ENCODE measurements around the gene MAMDC2.
A peak's percentile ranks its signal among the peaks of the same experiment; 100 is the strongest.

The MAMDC2 gene

GRCh38 chr9:70061776-70062175 lies 18.1 kb downstream of the MAMDC2 start:
- FAIRE-seq (peak; percentile 96), DNase-seq (ENCODE audit: insufficient read length, low spot score) (no peak)
- TF ChIP-seq POLR2A (IDR thresholded peaks at IDR 0.05; ENCODE audit: low read depth, low read length) = no peak

GRCh38 chr9:70064496-70064895 lies 20.8 kb downstream of the MAMDC2 start:
- FAIRE-seq (no peak), DNase-seq (ENCODE audit: insufficient read length, low spot score) (no peak)
- no peak for TF ChIP-seq POLR2A (IDR thresholded peaks at IDR 0.05; ENCODE audit: low read depth, low read length)

- FAIRE-seq (no peak), DNase-seq (ENCODE audit: insufficient read length, low spot score) (no peak)
- TF ChIP-seq POLR2A (IDR thresholded peaks at IDR 0.05; ENCODE audit: low read depth, low read length) = no peak
Measured at GRCh38 chr9:70065572-70065971, 21.9 kb downstream of the MAMDC2 start.

GRCh38 chr9:70066418-70066817 lies 22.8 kb downstream of the MAMDC2 start:
- no peak for TF ChIP-seq POLR2A (IDR thresholded peaks at IDR 0.05; ENCODE audit: low read depth, low read length)
- FAIRE-seq = no peak

GRCh38 chr9:70066874-70067273 lies 23.2 kb downstream of the MAMDC2 start:
- DNase-seq (ENCODE audit: insufficient read length, low spot score) (no peak), FAIRE-seq (no peak)
- TF ChIP-seq POLR2A (IDR thresholded peaks at IDR 0.05; ENCODE audit: low read depth, low read length) = no peak

More at GRCh38 chr9:70066418-70066817, 22.8 kb downstream of the MAMDC2 start:
- no peak for DNase-seq (ENCODE audit: insufficient read length, low spot score)

GRCh38 chr9:70069704-70070103 lies 26.1 kb downstream of the MAMDC2 start:
- no peak for FAIRE-seq
- no peak for TF ChIP-seq POLR2A (IDR thresholded peaks at IDR 0.05; ENCODE audit: low read depth, low read length)
- no peak for DNase-seq (ENCODE audit: insufficient read length, low spot score)

GRCh38 chr9:70073193-70073592 lies 29.5 kb downstream of the MAMDC2 start:
- no peak for TF ChIP-seq POLR2A (IDR thresholded peaks at IDR 0.05; ENCODE audit: low read depth, low read length)
- FAIRE-seq (peak; percentile 50), DNase-seq (ENCODE audit: insufficient read length, low spot score) (no peak)

GRCh38 chr9:70073756-70074155 lies 30.1 kb downstream of the MAMDC2 start:
- DNase-seq (ENCODE audit: insufficient read length, low spot score) (no peak), FAIRE-seq (peak; percentile 50)
- TF ChIP-seq POLR2A (IDR thresholded peaks at IDR 0.05; ENCODE audit: low read depth, low read length) = no peak

- FAIRE-seq = no peak
- DNase-seq (ENCODE audit: insufficient read length, low spot score) = no peak
- TF ChIP-seq POLR2A (IDR thresholded peaks at IDR 0.05; ENCODE audit: low read depth, low read length) = no peak
Measured at GRCh38 chr9:70076678-70077077, 33.0 kb downstream of the MAMDC2 start.

GRCh38 chr9:70079417-70080037 lies 35.9 kb downstream of the MAMDC2 start:
- DNase-seq (ENCODE audit: insufficient read length, low spot score) (no peak), FAIRE-seq (no peak)
- TF ChIP-seq POLR2A (IDR thresholded peaks at IDR 0.05; ENCODE audit: low read depth, low read length) = no peak

- TF ChIP-seq POLR2A (IDR thresholded peaks at IDR 0.05; ENCODE audit: low read depth, low read length) = no peak
- peak; percentile 32 for DNase-seq (ENCODE audit: insufficient read length, low spot score)
- peak; percentile 85 for FAIRE-seq
Measured at GRCh38 chr9:70080481-70081119, 37.0 kb downstream of the MAMDC2 start.

- TF ChIP-seq POLR2A (IDR thresholded peaks at IDR 0.05; ENCODE audit: low read depth, low read length) = no peak
- peak; percentile 95 for FAIRE-seq
- peak; percentile 15 for DNase-seq (ENCODE audit: insufficient read length, low spot score)
Measured at GRCh38 chr9:70081120-70081495, 37.5 kb downstream of the MAMDC2 start.

GRCh38 chr9:70083429-70083828 lies 39.8 kb downstream of the MAMDC2 start:
- DNase-seq (ENCODE audit: insufficient read length, low spot score) (no peak), FAIRE-seq (no peak)
- TF ChIP-seq POLR2A (IDR thresholded peaks at IDR 0.05; ENCODE audit: low read depth, low read length) = no peak

GRCh38 chr9:70085241-70085640 lies 41.6 kb downstream of the MAMDC2 start:
- peak; percentile 62 for FAIRE-seq
- no peak for TF ChIP-seq POLR2A (IDR thresholded peaks at IDR 0.05; ENCODE audit: low read depth, low read length)
- no peak for DNase-seq (ENCODE audit: insufficient read length, low spot score)

- TF ChIP-seq POLR2A (IDR thresholded peaks at IDR 0.05; ENCODE audit: low read depth, low read length) = no peak
- DNase-seq (ENCODE audit: insufficient read length, low spot score) = no peak
- FAIRE-seq = no peak
Measured at GRCh38 chr9:70091103-70091502, 47.5 kb downstream of the MAMDC2 start.
